ENCODE results near the gene DCTN4.
"Not testable (repeated sequence)": the region's sequence is repeated elsewhere in the genome, so short reads cannot be mapped to it uniquely, and the experiment has no call there.

DCTN4 gene

DNA sequence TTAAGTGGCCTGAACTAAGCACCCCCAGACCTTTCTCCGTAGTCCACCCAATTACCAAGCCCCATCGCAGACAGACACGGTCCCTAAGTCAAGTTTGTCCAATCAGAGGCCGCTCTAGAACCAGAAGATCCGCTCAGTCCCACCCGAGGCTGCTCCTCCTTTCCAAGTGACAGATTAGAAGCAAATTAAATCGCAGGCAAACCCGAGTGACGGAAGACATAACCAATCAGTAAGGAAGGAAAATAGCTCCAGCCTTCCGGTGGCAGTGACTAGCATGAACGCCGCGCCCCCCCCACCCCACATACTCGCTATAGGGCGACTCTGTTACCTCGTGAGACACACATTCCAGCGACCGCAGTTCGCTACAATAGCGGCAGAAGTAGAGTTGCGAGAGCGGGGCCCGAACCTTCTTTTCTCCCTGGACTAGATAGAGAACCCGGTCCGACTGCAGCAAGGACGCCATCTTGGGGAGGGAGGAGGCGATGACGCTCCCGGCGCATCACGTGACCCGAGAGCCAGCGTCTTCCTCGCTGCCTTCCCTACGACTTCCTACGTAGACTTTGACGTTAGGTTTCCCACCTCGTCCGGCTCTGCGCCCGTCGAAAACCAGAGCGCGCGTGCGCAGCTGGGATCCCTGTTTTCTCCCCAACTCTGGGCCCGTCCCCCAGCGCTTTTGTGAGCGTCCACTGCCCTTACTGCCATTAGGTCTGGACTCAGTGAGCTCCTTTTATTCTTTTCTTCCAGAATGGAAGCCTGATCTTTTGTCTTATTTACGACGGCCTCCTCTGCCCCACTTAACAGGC is at the start of gene DCTN4:
DCTN4 (minus strand) TSS at position 487 of the 803 bp plus-strand sequence; CDS start at position 463, 24 bp downstream.
- peak; percentile 93 for DNase-seq

GRCh38 chr5:150804388-150804787 is 45.6 kb upstream of the DCTN4 start:
- no peak for DNase-seq

- DNase-seq, result peak; percentile 52
Observed at GRCh38 chr5:150801117-150801927, 42.5 kb upstream of the DCTN4 start.

DNA sequence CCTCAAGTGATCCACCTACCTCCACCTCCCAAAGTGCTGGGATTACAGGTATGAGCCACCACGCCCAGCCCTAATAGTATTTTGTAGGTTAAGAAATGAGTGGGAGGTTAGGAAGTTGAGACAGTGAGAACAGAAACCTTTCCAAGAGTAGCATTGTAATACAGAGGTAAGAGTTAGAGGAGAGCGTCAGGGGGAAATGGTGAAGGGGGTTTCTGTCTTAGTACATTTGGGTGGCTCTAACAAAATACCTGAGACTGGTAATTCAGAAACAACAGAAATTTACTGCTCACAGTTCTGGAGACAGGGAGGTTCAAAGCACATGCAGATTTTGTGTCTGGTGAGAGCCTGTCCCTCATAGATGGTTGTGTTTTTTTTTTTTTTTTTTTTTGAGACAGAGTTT is 38.6 kb upstream of the DCTN4 start:
- no peak for DNase-seq

GRCh38 chr5:150794927-150795326 is 36.1 kb upstream of the DCTN4 start:
- no peak for DNase-seq

- DNase-seq, result not testable (repeated sequence)
Observed at GRCh38 chr5:150793423-150793888, 34.6 kb upstream of the DCTN4 start.

- DNase-seq, result no peak
Observed at GRCh38 chr5:150791536-150791935, 32.7 kb upstream of the DCTN4 start.

DNA sequence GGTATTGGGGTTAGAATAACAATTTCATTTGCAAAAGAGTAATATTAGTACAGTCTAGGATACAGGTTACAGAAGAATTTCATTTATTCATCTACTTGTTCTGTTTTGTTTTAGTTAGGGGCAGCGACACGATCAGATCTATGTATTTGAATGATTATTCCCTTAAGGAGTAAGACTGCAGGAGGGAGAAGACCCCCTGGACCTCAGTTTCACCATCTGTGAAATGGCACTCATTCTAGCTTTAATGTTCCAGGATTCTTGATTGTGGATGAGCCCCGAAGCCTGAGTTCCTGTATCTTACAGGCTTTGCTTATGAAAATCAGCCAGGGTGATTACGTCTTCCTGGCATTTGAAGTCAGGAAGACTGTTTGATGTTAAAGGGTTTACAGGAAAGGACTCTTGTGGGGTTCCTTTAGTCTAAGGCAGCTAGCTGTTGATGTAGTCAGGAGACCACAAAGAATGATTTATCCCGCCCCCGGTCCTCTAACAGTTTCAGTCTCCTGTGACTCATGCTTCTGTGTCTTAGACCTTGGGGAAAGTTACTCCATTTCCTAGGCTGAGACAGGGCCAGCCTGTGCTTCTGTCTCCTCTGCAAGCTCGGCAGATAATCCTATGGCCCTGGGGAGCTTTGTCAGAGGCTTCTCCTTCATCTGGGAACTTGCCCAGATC is 31.3 kb upstream of the DCTN4 start:
- no peak for DNase-seq

DNA sequence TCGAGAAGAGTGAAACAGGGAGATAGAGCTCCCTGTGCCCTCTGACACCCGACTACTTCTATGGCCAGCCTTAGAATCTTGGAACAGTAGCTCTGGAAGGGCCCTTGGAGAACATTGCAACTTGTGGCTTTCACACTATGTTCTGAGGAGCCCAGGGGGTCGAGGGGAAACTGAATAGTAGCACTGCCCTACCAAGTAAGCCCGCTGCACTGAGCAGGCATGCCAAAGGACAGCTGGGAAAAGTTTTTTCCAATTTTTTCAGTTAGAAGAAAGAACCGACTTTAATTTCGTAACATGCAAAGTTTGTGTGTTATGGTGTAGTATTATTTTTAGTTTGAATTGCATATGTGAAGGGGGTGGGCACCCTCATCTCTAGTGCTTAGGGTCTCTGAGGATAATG is 30.6 kb upstream of the DCTN4 start:
- DNase-seq, result no peak

DNA sequence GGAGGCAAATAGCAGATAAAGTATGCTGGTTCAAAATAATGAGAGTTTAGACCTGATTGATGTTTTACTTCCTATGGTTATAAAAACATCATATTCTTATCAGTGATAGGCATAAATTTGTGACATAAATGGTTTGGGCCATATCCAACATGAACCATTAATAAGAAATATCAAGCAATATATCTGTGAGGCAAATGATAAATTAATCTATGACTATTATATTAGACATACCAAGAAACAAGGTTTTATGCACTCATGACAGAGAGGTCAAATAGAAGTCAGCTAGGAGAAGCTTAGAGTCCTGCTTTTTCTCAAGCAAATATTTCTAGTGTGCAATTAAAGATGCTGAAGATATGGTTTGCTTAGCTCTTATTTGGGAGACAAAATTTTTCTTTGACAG is 30.2 kb upstream of the DCTN4 start:
- no peak for DNase-seq

GRCh38 chr5:150787656-150788055 is 28.8 kb upstream of the DCTN4 start:
- DNase-seq, result no peak

- DNase-seq, result no peak
Observed at GRCh38 chr5:150786876-150787275, 28.1 kb upstream of the DCTN4 start.

- DNase-seq, result no peak
Observed at GRCh38 chr5:150785950-150786349, 27.1 kb upstream of the DCTN4 start.

GRCh38 chr5:150783422-150783928 is 24.7 kb upstream of the DCTN4 start:
- DNase-seq, result no peak

GRCh38 chr5:150782850-150783249 is 24.0 kb upstream of the DCTN4 start:
- no peak for DNase-seq

GRCh38 chr5:150781706-150782614 is 23.1 kb upstream of the DCTN4 start:
- no peak for DNase-seq

GRCh38 chr5:150780816-150781221 is 22.0 kb upstream of the DCTN4 start:
- DNase-seq, result no peak

- DNase-seq, result no peak
Observed at GRCh38 chr5:150780187-150780692, 21.4 kb upstream of the DCTN4 start.

DNA sequence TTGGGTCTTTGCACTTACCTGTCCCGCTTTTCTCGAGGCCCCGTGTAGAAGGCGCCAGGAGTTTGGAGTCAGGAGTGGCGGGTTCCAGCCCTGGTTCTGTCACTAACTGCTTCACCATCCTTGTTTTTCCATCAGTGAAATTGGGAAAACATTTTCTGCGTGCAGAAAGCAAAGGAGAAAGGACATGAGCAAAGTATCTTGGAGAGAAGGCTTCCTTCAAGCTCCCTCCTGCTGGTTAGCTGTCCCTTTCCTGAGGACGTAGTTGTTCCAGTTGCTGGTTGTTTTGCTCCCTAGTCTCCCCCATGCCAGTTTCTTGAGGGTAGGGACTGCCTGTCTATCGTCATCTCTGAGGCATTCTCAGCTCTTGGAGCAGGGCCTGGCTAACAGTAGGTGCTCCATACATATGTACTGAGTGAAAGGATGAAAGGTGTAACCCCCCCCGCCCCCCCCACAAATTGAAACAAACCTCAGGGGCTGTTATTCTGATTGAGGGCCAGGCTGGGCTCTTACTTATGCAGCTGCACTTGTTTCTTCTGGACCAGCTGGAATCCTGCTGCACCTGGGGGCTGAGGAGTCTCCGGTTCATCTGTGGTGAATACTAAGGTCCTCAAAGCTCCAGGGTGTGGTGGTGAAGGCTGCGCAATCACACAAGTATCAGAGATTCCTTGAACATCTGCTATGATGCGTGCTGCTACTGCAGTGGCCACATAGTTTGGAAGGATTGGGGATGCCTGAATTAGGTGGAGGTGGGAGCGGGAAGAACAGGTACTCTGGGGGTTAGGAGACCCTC is 20.8 kb upstream of the DCTN4 start:
- no peak for DNase-seq

DNA sequence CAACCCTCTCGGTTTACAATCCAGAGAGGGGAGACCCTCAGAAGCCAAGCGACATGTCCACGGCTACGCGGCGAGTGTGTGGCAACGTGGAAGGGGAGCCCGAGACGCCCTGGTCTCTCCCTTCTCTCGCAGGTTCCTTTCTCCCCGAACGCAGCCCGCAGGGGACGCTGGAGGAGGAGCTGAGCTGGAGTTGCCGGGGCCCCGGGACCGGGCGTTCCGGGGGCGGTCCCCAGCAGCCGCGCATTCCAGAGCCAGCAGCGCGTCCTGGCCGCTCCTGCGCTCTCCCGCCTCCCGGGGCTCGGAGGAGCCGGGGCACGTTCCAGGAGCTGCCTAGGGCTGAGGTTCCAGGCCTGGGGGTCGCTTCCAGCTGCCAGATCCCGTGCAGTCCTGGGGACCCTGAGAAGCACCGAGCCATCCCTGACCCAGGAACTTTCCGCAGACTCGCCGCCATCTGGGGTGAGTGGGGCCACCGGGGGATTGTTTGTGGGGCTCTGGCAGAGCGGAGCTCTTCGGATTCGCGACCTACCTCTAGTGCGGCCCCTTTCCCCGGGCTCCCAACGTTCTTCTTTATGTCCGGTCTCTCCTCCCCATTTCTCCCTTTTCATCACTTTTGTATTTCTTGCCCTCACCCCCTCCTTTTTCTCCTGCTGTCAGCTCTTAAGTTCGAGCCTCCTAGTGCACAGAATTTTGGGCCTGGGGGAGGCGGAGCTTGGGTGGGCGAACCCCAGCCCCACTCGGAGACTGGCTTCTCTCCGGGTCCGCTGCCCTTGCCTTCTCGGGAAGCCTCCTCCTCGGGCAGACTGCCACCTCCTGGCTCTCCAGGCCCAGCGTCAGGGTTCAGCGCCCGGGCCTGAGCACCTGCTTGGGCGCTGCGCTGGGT is 19.9 kb upstream of the DCTN4 start, which contains the start of gene SMIM3:
SMIM3 (plus strand) TSS at position 241 of the 880 bp plus-strand sequence. CDS start 16,684 bp downstream, outside the sequence.
- no peak for DNase-seq
